Breast epithelium (tissue), 3 donors: ENCODE measurements around the gene LRRC61.

Experiments used
- POLR2A ChIP-seq: fragments of 450-650 bp; IDR thresholded peaks from one replicate; pipeline ENCODE4 v1.6.1; 2016; ENCODE audit warnings: antibody characterized with exemption, mild to moderate bottlenecking, moderate library complexity
- POLR2AphosphoS5 ChIP-seq, 3 donors: sonication (generic); formaldehyde crosslinking; IDR thresholded peaks; one replicate each; pipeline ENCODE4 v1.6.1; 2017; ENCODE audit warnings: antibody characterized with exemption in 3 of 3
- TF ChIP-seq, protein P1 (sequence below), 3 donors: fragments of 450-650 bp; IDR thresholded peaks; one replicate each; pipeline ENCODE4 v1.5.1; 2016 to 2017; ENCODE audit warnings: antibody characterized with exemption in 3 of 3, mild to moderate bottlenecking in 3 of 3, moderate library complexity in 3 of 3

GRCh38 chr7:150376560-150376959 lies 53.4 kb downstream of the LRRC61 start:
- TF ChIP-seq, protein P1, sequence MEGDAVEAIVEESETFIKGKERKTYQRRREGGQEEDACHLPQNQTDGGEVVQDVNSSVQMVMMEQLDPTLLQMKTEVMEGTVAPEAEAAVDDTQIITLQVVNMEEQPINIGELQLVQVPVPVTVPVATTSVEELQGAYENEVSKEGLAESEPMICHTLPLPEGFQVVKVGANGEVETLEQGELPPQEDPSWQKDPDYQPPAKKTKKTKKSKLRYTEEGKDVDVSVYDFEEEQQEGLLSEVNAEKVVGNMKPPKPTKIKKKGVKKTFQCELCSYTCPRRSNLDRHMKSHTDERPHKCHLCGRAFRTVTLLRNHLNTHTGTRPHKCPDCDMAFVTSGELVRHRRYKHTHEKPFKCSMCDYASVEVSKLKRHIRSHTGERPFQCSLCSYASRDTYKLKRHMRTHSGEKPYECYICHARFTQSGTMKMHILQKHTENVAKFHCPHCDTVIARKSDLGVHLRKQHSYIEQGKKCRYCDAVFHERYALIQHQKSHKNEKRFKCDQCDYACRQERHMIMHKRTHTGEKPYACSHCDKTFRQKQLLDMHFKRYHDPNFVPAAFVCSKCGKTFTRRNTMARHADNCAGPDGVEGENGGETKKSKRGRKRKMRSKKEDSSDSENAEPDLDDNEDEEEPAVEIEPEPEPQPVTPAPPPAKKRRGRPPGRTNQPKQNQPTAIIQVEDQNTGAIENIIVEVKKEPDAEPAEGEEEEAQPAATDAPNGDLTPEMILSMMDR (IDR thresholded peaks at IDR 0.05) = no peak
- TF ChIP-seq POLR2AphosphoS5 (IDR thresholded peaks at IDR 0.05) = no peak
- no peak for TF ChIP-seq POLR2A
